GM18868 (cell line): Measurements from ENCODE around the gene CBX3.
"Not testable (repeated sequence)": the region's sequence is repeated elsewhere in the genome, so short reads cannot be mapped to it uniquely, and the experiment has no call there.

Source experiments
- ATAC-seq: cut with Tn5 transposase; IDR thresholded peaks from one replicate; pipeline ENCODE4 v1.9.1; 2021; ENCODE audit warnings: mild to moderate bottlenecking, moderate library complexity; ENCODE audit not compliant: unreplicated experiment

The CBX3 gene

GRCh38 chr7:26200444-26201246, 900 bp upstream of the CBX3 start, which contains the start of gene HNRNPA2B1:
Gene HNRNPA2B1, minus strand, starts transcription at chr7:26200746. Its CDS starts 169 bp downstream, at chr7:26200577.
- peak; percentile 55 for ATAC-seq

GRCh38 chr7:26202019-26202990, 760 bp downstream of the CBX3 start:
- no peak for ATAC-seq

- no peak for ATAC-seq
Measured at GRCh38 chr7:26203016-26203415, 1.5 kb downstream of the CBX3 start.

- no peak for ATAC-seq
Measured at GRCh38 chr7:26208040-26208439, 6.5 kb downstream of the CBX3 start.

- ATAC-seq, result no peak
Measured at GRCh38 chr7:26212921-26213718, 11.6 kb downstream of the CBX3 start.

- no peak for ATAC-seq
Measured at GRCh38 chr7:26213807-26214515, 12.4 kb downstream of the CBX3 start.

- no peak for ATAC-seq
Measured at GRCh38 chr7:26216049-26216448, 14.5 kb downstream of the CBX3 start.

GRCh38 chr7:26224359-26224758, 22.8 kb downstream of the CBX3 start:
- no peak for ATAC-seq

GRCh38 chr7:26227987-26228386, 26.4 kb downstream of the CBX3 start:
- ATAC-seq, result no peak

GRCh38 chr7:26233902-26234511, 32.5 kb downstream of the CBX3 start:
- no peak for ATAC-seq

GRCh38 chr7:26237035-26237807, 35.7 kb downstream of the CBX3 start:
- no peak for ATAC-seq

- ATAC-seq, result no peak
Measured at GRCh38 chr7:26238032-26238431, 36.5 kb downstream of the CBX3 start.

GRCh38 chr7:26245150-26245549, 43.6 kb downstream of the CBX3 start:
- ATAC-seq, result no peak

- no peak for ATAC-seq
Measured at GRCh38 chr7:26250239-26250638, 48.7 kb downstream of the CBX3 start.

GRCh38 chr7:26261866-26262265, 60.3 kb downstream of the CBX3 start:
- not testable (repeated sequence) for ATAC-seq
